ENCODE data around the gene SERTAD3. TPM values are rescaled to one million over a fixed set of nuclear protein-coding genes. Genes with fewer than 3 reads are reported as not detected.
A peak's percentile ranks its signal among the peaks of the same experiment; 100 is the strongest.

Gene SERTAD3
- total RNA-seq, 1 donor from 2014 or later = 40.3 TPM

GRCh38 chr19:40474737-40475136 lies 30.6 kb upstream of the SERTAD3 start:
- no peak for DNase-seq (ENCODE audit: low spot score)
- no peak overlapping the region for H3K4me3 Mint-ChIP-seq (ENCODE audit: unreplicated experiment)
- H3K4me1 Mint-ChIP-seq (ENCODE audit: low read depth) = no peaks in the 10 kb centered on the region
- no peak overlapping the region for H3K27ac Mint-ChIP-seq (ENCODE audit: unreplicated experiment)
- TF ChIP-seq, protein P1, sequence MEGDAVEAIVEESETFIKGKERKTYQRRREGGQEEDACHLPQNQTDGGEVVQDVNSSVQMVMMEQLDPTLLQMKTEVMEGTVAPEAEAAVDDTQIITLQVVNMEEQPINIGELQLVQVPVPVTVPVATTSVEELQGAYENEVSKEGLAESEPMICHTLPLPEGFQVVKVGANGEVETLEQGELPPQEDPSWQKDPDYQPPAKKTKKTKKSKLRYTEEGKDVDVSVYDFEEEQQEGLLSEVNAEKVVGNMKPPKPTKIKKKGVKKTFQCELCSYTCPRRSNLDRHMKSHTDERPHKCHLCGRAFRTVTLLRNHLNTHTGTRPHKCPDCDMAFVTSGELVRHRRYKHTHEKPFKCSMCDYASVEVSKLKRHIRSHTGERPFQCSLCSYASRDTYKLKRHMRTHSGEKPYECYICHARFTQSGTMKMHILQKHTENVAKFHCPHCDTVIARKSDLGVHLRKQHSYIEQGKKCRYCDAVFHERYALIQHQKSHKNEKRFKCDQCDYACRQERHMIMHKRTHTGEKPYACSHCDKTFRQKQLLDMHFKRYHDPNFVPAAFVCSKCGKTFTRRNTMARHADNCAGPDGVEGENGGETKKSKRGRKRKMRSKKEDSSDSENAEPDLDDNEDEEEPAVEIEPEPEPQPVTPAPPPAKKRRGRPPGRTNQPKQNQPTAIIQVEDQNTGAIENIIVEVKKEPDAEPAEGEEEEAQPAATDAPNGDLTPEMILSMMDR (IDR thresholded peaks at IDR 0.05) = no peak
- H3K36me3 Mint-ChIP-seq (ENCODE audit: low read depth) = no peaks in the 10 kb centered on the region
- peaks cover 4% of the 10 kb centered on the region for H3K27me3 Mint-ChIP-seq (ENCODE audit: low read depth)
- H3K9me3 Mint-ChIP-seq (ENCODE audit: low read depth) = no peaks in the 10 kb centered on the region

- Mint-ChIP-seq H3K9me3 (ENCODE audit: low read depth) (no peaks in the 10 kb centered on the region), H3K4me3 (ENCODE audit: unreplicated experiment) (no peak overlapping the region), H3K27me3 (ENCODE audit: low read depth) (peaks cover 3% of the 10 kb centered on the region), H3K27ac (ENCODE audit: unreplicated experiment) (no peak overlapping the region), H3K36me3 (ENCODE audit: low read depth) (no peaks in the 10 kb centered on the region), H3K4me1 (ENCODE audit: low read depth) (no peaks in the 10 kb centered on the region)
- TF ChIP-seq, protein P1 (IDR thresholded peaks at IDR 0.05) = no peak
- no peak for DNase-seq (ENCODE audit: low spot score)
Observed at GRCh38 chr19:40472516-40472915, 28.4 kb upstream of the SERTAD3 start.

- Mint-ChIP-seq H3K27ac (ENCODE audit: unreplicated experiment) (no peak overlapping the region), H3K4me3 (ENCODE audit: unreplicated experiment) (no peak overlapping the region), H3K36me3 (ENCODE audit: low read depth) (no peaks in the 10 kb centered on the region), H3K4me1 (ENCODE audit: low read depth) (peaks cover 7% of the 10 kb centered on the region), H3K27me3 (ENCODE audit: low read depth) (peaks cover 6% of the 10 kb centered on the region), H3K9me3 (ENCODE audit: low read depth) (no peaks in the 10 kb centered on the region)
- TF ChIP-seq, protein P1 (IDR thresholded peaks at IDR 0.05) = no peak
- no peak for DNase-seq (ENCODE audit: low spot score)
Observed at GRCh38 chr19:40471111-40471510, 27.0 kb upstream of the SERTAD3 start.

- H3K27me3 Mint-ChIP-seq (ENCODE audit: low read depth) = peaks cover 6% of the 10 kb centered on the region
- H3K4me3 Mint-ChIP-seq (ENCODE audit: unreplicated experiment) = no peak overlapping the region
- H3K4me1 Mint-ChIP-seq (ENCODE audit: low read depth) = peaks cover 23% of the 10 kb centered on the region
Observed at GRCh38 chr19:40469011-40469410, 24.9 kb upstream of the SERTAD3 start.

DNA sequence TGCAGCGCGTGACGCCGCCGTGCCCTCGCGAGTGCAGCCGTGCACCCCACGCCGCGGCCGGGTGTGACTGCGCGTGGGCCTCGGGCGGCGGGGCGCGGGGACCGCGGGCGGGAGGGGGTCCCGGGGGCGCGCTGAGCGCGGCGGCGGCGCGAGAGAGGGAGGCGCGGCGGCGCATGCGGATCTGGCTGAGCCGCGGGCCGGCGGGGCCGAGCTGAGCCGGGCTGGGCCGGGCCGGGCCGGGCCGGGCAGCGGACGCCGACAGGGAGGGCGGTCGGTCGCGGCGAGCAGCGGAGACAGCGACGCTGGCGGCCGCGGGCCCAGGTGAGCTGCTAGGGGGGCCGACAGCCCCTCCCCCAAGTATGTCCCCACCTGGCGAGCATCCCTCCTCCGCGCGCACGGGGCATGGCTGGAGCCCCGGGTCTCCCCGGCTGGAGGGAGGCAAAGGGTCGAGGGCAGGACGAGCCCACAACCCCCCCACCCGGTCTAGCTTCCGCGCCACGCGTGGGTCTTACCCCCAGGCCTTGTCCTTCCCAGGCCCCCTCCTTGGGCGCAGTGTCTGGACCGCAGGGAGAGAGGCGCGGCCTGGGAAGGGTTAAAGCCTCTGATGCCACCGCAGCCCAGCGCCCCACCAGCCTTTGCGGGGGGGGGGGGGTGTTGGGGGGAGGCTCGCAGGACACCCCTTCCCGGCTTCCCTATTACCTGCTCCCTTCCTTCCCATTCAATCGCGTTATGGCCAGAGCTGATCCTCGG lies 23.0 kb upstream of the SERTAD3 start, which contains the start of gene SPTBN4:
Gene SPTBN4, plus strand, starts transcription at position 17 of the 750 bp plus-strand sequence. CDS start 5,621 bp downstream, outside the sequence.
- Mint-ChIP-seq H3K36me3 (ENCODE audit: low read depth) (no peaks in the 10 kb centered on the region), H3K4me1 (ENCODE audit: low read depth) (peaks cover 26% of the 10 kb centered on the region), H3K27me3 (ENCODE audit: low read depth) (peaks cover 6% of the 10 kb centered on the region), H3K9me3 (ENCODE audit: low read depth) (no peaks in the 10 kb centered on the region), H3K27ac (ENCODE audit: unreplicated experiment) (peak within 1 kb of the TSS; percentile 59), H3K4me3 (ENCODE audit: unreplicated experiment) (peak within 1 kb of the TSS; percentile 94)
- TF ChIP-seq, protein P1 (IDR thresholded peaks at IDR 0.05) = no peak
- no peak for DNase-seq (ENCODE audit: low spot score)

More at GRCh38 chr19:40469011-40469410, 24.9 kb upstream of the SERTAD3 start:
- TF ChIP-seq, protein P1 (IDR thresholded peaks at IDR 0.05) = no peak
- Mint-ChIP-seq H3K36me3 (ENCODE audit: low read depth) (no peaks in the 10 kb centered on the region), H3K9me3 (ENCODE audit: low read depth) (no peaks in the 10 kb centered on the region), H3K27ac (ENCODE audit: unreplicated experiment) (no peak overlapping the region)
- no peak for DNase-seq (ENCODE audit: low spot score)

All from chondrocyte (in vitro differentiated cells).